ENCODE data around the gene SLC9A7.

- TF ChIP-seq EZH2phosphoT487 (IDR thresholded peaks at IDR 0.05; ENCODE audit: borderline replicate concordance) (no peak), CTCF (conservative IDR thresholded peaks at IDR 0.05; ENCODE audit: low read length) (no peak)
Measured at GRCh38 chrX:46739736-46740135, 19.2 kb downstream of the SLC9A7 start.

Measured in Loucy (cell line).